GM21619 (cell line): ENCODE results near the gene LPP.

Experiments
- ATAC-seq: cut with Tn5 transposase; IDR thresholded peaks from one replicate; pipeline ENCODE4 v1.9.1; 2021; ENCODE audit not compliant: unreplicated experiment

The LPP gene

DNA sequence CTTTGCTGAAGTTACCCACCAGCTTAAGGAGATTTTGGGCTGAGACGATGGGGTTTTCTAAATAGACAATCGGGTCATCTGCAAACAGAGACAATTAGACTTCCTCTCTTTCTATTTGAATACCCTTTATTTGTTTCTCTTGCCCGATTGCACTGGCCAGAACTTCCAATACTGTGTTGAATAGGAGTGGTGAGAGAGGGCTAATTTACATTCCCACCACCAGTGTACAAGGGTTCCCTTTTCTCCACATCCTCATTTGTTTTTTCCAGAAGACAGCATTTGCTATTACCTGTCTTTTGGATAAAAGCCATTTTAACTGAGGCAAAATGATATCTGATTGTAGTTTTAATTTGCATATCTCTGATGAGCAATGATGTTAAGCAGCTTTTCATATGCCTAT lies 687.9 kb downstream of the LPP start:
- ATAC-seq = no peak

DNA sequence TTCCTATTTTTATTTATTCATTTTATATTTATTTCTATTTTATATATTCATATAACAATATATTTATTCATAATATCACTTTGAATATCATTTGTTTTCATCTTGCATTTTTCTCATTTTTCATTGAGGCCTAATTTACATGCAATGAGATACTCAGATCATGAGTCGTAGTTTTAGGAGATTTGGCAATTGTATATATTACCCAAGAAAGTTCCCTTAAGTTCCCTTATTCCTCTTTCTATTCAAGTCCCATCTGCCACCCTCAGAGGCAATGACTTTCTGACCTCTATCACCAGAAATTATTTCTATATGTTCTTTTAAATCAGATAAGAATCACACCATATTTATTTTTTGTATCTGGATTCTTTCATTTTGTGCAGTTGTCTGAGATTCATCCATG lies 688.7 kb downstream of the LPP start:
- ATAC-seq = no peak

DNA sequence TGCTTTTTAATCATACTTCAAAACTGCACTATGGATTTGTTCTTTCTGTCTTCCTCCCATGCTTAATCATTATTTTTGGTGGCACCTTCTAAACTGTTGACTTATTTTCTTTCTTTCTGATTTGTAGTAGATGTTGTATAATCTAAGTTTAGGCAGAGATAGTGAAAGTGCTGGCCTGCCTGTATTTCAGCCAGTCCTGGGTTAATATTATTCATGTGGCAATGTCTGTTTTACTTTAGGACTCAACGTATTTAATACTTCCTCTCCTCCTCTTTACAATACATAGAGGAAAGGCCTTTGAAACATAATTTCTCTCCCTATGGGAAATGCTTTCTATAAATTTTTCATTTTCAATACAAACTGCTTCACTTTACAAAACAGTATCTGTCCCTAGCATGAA lies 690.1 kb downstream of the LPP start:
- no peak for ATAC-seq

DNA sequence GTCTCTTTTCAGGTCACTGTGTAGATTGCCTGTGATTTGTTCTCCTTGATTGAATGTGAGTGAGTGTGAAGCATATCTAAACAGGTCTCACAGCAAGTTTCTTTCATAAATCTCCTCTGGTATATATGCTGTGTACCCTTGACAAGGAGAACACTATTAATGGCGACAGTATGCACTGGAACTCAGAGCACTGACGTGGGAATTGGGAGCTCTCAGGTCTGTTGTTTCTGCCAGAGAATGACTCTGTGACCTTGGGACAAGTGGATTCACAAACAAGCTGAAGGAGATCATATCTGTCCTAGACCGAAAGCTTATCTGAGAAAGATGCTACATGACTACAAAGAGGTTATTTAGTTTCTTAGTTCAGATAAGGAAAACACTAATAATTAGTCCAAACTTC lies 691.6 kb downstream of the LPP start:
- ATAC-seq = no peak

DNA sequence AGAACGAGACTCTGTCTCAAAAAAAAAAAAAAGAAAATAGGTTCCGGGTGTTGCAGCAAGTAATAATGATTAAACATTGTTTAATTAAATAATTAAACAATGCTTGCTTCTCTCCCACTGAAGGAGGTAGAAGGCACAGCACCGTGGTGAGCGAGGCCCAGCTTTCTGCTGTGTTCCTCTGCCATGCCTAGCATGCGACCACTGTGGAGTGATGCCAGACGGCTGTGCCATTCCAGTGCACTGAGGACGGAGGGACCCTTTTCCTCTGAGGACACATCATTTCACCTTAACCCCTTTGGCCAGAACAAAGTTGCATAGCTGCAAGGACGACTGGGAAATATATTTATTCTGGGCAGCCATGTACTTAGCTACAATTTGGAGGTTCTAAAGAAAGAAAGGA lies 695.0 kb downstream of the LPP start:
- ATAC-seq = no peak

DNA sequence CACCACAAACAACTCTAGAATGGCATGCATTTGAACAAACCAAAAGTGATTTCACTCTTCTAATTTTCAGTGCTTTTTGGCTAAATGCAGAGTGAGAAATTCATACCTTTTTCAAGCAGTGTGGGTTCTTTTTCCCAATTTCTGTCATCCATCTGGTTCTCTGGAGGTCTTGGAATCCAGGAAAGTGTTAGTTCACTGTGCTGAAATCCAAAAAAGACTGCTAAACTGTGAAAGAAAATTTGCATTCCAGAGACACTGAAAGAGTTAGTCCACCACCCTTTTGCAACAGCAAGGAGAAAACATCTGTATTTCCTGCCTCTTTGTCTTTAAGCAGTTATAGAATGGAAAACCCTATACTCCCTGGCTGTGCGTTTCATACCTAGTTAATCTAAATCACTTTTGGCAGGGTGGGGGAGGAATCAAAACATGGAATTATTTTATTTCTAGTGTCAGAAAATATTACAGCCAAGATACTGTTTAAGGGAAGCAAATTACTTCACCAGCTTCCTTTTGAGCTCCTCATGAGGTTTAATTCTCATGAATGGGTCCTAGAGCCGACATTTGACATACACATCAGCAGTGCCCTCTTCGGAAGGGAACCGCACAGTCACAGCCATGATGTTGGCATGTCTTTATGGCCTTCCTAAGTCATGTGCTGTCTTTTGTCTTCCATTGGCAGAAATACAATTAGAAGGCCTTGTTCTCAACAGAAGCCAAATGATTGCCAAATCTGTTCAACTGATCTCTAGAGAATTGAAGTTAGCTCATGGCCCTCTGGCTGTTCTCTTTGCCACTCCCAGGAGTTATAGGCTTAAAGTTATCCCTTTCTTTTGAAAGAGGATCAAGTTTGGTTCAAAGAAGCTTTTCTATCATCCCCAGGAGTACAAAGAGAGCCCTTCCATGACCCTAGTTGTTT lies 700.2 kb downstream of the LPP start:
- no peak for ATAC-seq

DNA sequence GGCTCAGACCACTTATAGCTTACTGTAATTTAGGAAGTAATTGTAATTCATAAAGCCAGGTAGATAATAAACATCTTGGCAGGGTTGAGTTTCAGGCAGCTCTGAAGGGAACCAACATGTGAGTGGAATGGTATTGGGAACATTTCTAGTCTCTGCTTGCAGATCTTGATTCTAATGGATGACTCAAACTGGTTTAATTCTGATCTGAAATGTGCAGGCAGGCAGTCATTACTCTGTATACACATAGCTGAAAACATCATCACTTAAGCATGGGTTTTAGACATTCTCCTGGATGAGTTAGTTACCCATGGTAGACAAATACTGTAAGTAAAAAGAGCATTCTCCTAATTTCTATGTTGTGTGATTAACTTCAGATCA lies 700.8 kb downstream of the LPP start:
- no peak for ATAC-seq

DNA sequence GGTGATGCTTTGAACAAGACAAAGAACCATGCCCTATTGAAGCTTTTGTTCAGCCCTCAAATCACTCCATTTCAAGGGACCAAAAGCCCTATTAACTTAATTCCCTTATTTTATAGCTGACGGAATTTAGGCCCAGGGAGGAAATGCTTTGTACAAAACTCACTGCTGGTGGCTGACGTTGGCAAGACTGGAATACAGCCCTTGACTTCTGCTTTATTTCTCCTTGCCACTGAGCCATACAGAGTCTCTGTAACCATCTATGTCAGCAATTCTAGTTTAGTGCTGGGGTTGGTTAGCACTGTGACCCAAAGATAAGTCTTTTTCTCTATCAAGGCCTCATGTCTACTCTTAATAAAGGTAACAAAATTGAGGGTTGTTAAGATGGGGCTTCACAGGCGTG lies 701.7 kb downstream of the LPP start:
- ATAC-seq = no peak

DNA sequence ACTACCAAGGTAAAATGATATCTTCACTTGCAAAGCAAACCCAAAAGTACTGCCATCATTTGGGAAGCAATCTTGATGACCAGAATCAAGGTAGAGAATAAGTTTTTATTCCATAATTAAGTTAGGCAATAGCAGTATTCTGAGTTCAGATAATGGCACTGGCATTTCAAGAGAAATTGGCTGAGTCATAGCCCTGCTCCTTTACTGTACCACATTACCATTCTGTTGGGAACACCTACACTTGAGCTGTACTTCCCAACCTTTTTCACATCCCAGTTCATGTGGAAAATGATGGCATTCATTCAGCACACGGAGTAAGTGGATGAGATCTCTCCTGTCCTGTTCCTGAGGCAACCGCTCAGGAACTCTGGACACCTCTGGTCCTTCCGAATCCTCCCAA lies 706.2 kb downstream of the LPP start:
- no peak for ATAC-seq

DNA sequence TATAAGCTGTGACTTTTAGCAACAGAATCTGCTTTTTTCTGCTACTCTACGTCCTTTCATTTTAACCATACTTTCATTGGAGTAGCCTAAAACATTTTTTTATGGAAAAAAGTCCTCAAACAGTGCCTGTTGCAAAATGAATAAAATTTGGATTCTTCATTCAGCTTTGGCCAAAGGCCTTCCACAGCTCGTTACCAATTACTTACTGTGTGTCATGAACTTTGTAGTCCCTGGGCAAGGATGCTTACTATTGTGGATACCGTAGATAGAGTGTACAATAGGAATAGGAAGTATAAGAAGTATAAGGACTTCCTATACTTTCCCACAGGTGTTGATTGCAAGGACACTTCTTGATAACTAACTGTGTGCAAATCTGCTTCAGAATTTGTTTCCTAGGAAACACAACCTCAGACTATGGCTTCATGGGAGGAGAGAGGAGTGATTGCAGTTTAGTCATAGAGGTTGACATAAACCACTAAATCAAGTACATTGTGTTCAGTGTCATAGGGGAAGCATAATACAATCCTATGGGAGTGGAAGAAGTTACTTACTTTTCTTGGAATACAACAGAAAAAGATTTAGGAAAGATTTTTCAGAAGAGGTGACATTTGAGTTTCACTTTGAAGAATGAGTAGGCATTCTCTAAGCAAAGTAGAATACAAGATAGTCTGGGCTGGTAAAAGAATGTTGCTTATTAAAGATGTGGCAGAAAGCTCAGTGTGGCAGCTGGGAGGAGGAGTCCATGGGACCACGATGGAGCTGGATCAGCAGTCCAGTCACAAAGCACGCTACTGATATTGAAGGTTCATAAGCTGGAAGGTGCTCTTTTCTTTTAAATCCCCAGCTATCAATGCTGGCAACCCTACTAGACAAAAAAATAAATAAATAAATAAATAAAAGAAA lies 708.1 kb downstream of the LPP start:
- no peak for ATAC-seq

DNA sequence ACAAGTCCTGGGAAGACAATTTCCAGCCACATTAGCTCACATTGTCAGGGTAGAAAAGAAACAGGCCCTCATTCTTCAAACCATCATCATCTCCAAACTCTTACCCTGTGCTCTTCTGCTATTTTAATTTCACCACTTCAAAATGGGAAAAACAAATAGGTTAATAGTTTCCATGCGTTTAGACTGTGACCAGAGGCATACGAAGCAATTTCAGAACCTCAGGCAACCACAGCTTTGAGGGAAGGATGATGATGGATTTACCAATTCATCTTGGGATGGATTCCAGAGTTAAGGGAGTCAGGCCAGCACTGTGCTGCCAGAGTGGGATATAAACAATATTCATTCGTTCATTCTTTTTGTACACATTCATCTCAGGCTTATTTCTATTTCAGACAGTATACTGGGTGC lies 710.0 kb downstream of the LPP start:
- ATAC-seq = no peak

DNA sequence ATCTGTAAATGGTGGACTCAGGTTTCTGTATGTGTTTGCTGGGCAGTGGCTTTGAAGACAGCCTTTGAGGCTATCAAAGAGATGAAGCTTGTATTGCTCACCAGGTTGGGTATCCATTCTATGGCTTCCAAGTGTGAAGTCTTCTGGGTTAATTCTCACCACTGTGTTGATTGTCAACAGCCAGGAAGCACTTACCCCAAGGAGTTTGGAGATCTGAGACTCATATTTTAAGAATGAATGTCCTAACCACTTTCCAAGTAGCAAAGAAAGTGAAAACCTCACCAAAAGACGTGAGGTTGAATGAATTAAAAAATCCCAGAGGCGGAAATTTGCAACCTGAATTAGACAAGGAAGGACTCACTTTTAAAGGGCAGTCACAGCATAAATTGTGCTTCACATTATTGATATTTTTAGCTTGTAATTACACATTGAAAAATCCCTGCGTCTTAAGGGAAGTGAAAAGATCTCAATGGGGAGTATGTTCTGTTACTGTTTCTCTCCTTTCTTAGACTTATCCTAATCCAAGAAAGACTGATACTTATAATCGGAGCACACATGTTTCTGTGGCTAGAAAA lies 713.8 kb downstream of the LPP start:
- ATAC-seq = no peak

DNA sequence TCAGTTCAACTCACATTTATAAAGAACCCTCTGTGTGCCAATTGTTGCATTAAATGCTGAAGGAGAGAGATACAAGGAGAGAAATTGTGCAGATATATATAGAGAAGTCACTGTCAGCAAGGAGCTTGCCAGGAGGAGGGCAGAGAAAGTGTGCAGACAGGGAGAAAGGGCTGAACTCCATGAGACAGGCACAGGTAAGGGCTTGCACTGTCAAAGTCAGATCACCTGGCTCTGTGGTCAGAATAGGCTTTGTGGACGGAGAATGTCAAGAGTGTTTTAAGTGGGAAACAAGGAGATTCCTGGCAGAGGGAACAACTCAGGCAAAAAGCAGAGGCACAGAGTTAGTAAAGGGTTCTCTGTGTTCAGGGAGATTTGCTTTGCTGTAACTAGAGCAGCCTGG lies 714.8 kb downstream of the LPP start:
- no peak for ATAC-seq

DNA sequence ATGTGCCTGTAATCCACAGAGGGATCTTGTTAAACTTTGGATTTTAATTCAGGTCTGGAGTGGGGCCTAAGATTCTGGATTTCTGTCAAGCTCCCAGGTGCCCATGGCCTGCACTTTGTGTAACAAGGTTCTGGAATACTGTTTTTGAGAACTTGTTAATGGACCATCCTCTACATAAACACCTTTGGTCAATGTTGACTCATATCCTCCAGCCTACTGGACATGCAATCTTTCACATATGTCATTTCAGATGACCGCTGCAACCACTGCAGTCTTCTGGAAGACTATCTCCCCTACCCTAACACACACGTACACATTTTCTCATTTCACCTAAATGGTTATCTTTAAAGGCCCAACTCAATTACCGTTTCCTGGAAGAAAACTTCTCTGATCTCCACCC lies 715.7 kb downstream of the LPP start:
- no peak for ATAC-seq

DNA sequence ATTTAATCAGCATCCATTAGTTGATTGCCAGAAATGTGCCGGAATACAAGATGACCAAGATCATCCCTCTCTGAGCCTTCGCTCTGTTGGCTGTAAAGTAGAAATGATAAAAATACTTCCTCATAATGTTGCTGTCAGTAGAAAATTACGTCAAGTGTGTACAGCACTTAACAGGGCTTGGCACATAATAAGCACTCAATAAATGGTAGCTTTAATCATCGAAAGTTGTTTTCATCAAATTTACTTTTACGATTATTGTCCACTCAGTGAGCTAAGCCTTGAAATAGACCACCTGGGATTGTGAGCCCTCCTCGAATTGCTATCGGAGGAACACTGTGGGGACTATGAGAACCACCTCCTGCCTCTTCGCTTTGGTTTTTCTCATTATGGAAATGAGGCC lies 716.5 kb downstream of the LPP start:
- ATAC-seq = no peak

DNA sequence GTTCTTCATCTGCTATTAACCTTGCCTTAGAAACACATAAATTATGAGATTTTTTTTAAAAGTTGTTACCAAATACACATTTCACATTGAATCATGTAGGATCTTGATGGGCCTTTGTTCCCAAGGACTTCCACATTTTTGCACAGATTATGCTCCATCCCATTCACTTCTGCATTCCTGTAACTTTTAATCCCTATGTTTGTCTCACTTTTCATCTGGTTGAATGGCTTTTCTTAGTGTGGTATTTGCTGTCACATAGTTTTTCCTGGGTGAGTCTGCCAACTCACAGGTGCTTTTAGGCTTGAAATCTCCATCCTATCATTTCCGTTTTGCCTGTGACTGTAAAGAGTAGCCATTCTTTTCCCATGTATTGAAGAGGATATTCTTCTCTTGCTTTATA lies 720.6 kb downstream of the LPP start:
- ATAC-seq = no peak

DNA sequence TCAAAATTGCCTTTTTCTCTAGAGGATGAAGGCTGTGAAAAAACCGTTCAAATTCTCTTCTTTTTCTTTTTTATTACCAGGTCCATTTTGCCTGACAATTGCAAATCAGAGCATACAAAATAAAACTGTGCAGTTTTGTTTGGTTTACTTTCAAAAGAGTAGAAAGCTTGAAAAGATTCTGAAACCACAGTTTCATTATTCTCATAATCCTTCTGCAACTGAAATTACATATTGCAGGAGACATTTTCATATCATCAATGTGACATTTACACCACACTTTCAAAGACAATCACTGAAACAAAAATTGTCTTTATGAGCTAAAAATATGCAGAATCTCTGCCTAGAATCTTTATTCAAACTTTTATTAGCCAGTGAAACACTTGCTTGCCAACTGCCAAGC lies 721.5 kb downstream of the LPP start:
- no peak for ATAC-seq

DNA sequence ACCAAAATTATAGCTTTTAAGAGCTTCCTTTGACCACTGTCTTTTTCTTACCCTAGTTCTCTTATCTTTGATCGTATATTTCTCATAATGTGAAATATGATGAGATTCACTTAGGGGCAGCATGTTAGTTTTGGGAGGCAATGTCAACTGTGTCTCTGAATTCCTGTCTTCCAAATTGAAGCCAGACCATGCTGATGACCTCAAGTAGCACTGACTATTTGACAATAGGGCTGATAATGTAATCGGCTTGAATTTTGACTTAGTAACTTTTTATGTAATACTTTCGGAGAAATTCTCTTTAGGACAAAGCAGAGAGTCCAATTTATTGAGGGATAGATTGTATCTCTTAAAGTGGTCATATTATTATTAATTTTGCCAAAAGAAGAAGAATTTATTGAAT lies 722.4 kb downstream of the LPP start:
- no peak for ATAC-seq

DNA sequence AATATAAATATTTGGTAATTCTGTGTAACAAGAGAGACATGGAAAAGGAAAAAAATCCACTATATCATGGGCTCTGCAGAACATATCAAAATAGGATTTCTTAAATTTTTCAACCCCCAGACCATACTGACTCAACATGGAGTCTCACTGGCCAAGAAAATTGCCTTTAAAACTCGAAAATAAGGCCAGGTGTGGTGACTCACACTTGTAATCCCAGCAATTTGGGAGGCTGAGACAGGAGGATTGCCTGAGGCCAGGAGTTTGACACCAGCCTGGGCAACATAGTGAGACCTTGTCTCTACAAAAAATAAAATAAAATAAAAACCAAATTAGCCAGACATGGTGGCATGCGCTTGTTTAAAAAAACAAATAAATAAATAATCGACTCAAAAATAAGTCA lies 723.4 kb downstream of the LPP start:
- ATAC-seq = no peak

DNA sequence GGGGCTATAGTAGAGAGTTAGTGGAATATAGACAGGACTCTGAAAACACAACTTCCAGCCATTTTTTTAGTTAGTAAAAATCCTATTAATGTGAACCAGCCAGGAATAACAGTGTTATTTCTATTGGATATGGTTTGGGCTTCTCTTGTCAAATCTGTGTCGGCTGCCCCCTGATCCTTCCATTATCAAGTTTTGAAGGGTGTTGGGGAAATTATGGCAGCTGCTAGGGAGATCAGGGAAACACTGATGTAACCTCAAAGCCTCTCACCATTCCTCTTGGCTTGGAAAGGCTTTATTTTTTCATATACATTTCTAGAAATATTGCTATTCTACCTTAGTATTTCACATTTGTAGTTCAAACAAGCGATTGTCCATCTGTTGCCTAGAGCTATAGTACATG lies 724.1 kb downstream of the LPP start:
- no peak for ATAC-seq

DNA sequence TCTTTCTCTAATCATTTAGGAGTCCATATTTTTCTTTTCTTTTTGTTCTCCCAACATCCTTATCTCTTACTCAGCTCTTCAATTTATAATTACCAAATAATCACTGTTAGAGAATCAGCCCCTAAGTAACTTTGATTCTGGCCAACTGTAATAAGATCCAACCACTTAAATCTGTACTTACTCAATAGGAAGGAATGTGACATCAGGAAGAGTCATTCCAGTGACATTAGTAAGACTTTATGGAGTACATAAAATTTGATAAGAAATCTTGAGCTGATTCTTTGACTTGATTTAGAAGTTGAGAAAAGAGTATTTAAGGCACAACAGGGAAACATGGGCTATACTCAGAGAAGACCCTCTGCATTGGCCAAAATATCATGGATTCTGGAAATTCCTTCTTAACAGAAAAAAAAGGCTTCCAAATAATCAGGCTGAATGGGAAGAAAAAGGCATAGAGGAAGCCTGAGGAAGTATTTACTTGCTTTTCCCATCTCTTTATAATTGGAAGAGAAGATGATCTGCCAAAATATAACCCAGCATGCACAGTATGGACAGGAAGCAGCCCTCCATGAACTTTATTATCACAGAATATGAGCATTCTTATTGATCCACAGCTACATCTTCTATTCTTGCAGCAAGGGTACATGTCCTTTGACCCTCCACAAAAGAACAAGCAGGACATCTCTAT lies 728.1 kb downstream of the LPP start:
- no peak for ATAC-seq
